Measurements from ENCODE around the gene ZNF90. TPM values are rescaled to one million over a fixed set of nuclear protein-coding genes. Genes with fewer than 3 reads are reported as not detected.
"Not testable (repeated sequence)": the region's sequence is repeated elsewhere in the genome, so short reads cannot be mapped to it uniquely, and the experiment has no call there.

Gene ZNF90
- total RNA-seq, 1 experiment from 2014 or later = 112 TPM

DNA sequence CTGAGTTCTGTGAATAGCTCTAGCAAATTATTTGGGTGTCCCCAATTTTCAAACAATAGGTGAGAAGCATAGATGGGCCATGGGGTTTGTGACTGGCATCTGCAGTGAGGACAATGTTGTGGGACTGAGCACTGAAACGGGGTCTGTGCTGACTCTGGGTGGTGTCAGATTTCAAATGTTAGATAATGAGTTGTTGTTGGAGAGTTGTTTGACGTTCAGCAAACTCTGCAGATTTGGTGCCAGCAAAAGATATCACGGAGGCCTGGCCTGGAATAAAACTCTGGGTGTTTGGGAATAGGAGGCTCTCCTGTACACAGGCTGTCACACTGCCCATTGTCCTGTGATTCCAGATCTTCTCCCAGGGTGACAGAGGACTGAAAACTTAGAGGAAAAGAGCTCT is 2.9 kb downstream of the ZNF90 start (continued):
- TF ChIP-seq CBFB (CRISPR knock-in tag; IDR thresholded peaks at IDR 0.05; ENCODE audit: low read depth) = no peak
- no peak for TF ChIP-seq TEAD4 (CRISPR knock-in tag; IDR thresholded peaks at IDR 0.05)
- TF ChIP-seq, protein P1, sequence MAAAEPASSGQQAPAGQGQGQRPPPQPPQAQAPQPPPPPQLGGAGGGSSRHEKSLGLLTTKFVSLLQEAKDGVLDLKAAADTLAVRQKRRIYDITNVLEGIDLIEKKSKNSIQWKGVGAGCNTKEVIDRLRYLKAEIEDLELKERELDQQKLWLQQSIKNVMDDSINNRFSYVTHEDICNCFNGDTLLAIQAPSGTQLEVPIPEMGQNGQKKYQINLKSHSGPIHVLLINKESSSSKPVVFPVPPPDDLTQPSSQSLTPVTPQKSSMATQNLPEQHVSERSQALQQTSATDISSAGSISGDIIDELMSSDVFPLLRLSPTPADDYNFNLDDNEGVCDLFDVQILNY (CRISPR knock-in tag; IDR thresholded peaks at IDR 0.05) = no peak
- TF ChIP-seq, protein P2, sequence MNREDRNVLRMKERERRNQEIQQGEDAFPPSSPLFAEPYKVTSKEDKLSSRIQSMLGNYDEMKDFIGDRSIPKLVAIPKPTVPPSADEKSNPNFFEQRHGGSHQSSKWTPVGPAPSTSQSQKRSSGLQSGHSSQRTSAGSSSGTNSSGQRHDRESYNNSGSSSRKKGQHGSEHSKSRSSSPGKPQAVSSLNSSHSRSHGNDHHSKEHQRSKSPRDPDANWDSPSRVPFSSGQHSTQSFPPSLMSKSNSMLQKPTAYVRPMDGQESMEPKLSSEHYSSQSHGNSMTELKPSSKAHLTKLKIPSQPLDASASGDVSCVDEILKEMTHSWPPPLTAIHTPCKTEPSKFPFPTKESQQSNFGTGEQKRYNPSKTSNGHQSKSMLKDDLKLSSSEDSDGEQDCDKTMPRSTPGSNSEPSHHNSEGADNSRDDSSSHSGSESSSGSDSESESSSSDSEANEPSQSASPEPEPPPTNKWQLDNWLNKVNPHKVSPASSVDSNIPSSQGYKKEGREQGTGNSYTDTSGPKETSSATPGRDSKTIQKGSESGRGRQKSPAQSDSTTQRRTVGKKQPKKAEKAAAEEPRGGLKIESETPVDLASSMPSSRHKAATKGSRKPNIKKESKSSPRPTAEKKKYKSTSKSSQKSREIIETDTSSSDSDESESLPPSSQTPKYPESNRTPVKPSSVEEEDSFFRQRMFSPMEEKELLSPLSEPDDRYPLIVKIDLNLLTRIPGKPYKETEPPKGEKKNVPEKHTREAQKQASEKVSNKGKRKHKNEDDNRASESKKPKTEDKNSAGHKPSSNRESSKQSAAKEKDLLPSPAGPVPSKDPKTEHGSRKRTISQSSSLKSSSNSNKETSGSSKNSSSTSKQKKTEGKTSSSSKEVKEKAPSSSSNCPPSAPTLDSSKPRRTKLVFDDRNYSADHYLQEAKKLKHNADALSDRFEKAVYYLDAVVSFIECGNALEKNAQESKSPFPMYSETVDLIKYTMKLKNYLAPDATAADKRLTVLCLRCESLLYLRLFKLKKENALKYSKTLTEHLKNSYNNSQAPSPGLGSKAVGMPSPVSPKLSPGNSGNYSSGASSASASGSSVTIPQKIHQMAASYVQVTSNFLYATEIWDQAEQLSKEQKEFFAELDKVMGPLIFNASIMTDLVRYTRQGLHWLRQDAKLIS (CRISPR knock-in tag; IDR thresholded peaks at IDR 0.05; ENCODE audit: borderline replicate concordance) = no peak
- no peak for TF ChIP-seq ZNF263 (CRISPR knock-in tag; IDR thresholded peaks at IDR 0.05; ENCODE audit: low read depth)
- TF ChIP-seq IRF2 (CRISPR knock-in tag; IDR thresholded peaks at IDR 0.05; ENCODE audit: borderline replicate concordance, low read depth) = no peak

DNA sequence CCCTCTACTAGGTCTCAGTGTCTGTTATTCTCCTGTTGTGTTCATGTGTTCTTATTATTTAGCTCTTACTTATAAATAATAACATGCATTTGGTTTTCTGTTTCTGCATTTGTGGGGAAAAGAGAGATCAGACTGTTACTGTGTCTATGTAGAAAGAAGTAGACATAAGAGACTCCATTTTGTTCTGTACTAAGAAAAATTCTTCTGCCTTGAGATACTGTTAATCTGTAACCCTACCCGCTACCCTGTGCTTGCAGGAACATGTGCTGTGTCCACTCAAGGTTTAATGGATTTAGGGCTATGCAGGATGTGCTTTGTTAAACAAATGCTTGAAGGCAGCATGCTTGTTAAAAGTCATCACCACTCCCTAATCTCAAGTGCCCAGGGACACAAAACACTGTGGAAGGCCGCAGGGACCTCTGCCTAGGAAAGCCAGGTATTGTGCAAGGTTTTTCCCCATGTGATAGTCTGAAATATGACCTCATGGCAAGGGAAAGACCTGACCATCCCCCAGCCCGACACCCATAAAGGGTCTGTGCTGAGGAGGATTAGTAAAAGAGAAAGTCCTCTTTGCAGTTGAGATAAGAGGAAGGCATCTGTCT is 4.5 kb downstream of the ZNF90 start:
- 0 out of 2 replicates have a peak, but pooled peaks have one; percentile 50 for TF ChIP-seq TEAD1 (CRISPR knock-in tag; IDR thresholded peaks at IDR 0.05)
- TF ChIP-seq, protein P3, sequence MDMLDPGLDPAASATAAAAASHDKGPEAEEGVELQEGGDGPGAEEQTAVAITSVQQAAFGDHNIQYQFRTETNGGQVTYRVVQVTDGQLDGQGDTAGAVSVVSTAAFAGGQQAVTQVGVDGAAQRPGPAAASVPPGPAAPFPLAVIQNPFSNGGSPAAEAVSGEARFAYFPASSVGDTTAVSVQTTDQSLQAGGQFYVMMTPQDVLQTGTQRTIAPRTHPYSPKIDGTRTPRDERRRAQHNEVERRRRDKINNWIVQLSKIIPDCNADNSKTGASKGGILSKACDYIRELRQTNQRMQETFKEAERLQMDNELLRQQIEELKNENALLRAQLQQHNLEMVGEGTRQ (CRISPR knock-in tag; IDR thresholded peaks at IDR 0.05) = 0 out of 2 replicates have a peak, but pooled peaks have one; percentile 30
- TF ChIP-seq, protein P4, sequence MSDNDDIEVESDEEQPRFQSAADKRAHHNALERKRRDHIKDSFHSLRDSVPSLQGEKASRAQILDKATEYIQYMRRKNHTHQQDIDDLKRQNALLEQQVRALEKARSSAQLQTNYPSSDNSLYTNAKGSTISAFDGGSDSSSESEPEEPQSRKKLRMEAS (CRISPR knock-in tag; IDR thresholded peaks at IDR 0.05) = peak; percentile 28; the same call in 1 of the 2 replicates
- not testable (repeated sequence) for H3K9me3 Mint-ChIP-seq; H3K27me3 Mint-ChIP-seq (ENCODE audit: low read depth); DNase-seq (ENCODE audit: low spot score); ATAC-seq
- CTCF ChIA-PET = interaction anchor here (2.0 kb wide), 1 partner anchor 85 kb away, joined by 6 read pairs; no protein-coding TSS in a partner anchor
- POLR2A ChIA-PET = interaction anchor here (0.5 kb wide), 1 partner anchor 156 kb away, joined by 3 read pairs; no protein-coding TSS in a partner anchor
- peak overlapping the region; percentile 98 for H3K27ac Mint-ChIP-seq
- H3K4me3 Mint-ChIP-seq = peak overlapping the region; percentile 98
- peaks cover 66% of the 10 kb centered on the region for H3K4me1 Mint-ChIP-seq
- H3K36me3 Mint-ChIP-seq = peaks cover 31% of the 10 kb centered on the region

- CTCF ChIA-PET; H3K27me3 Mint-ChIP-seq (ENCODE audit: low read depth); H3K9me3 Mint-ChIP-seq; DNase-seq (ENCODE audit: low spot score); ATAC-seq: not testable (repeated sequence)
- peaks cover 31% of the 10 kb centered on the region for H3K36me3 Mint-ChIP-seq
- H3K27ac Mint-ChIP-seq = peak overlapping the region; percentile 98
- H3K4me3 Mint-ChIP-seq = peak overlapping the region; percentile 98
- POLR2A ChIA-PET = interaction anchor here (0.8 kb wide), 1 partner anchor 84 kb away, joined by 3 read pairs; no protein-coding TSS in a partner anchor
- H3K4me1 Mint-ChIP-seq = peaks cover 71% of the 10 kb centered on the region
Measured at GRCh38 chr19:20082876-20083275, 5.1 kb downstream of the ZNF90 start.

DNA sequence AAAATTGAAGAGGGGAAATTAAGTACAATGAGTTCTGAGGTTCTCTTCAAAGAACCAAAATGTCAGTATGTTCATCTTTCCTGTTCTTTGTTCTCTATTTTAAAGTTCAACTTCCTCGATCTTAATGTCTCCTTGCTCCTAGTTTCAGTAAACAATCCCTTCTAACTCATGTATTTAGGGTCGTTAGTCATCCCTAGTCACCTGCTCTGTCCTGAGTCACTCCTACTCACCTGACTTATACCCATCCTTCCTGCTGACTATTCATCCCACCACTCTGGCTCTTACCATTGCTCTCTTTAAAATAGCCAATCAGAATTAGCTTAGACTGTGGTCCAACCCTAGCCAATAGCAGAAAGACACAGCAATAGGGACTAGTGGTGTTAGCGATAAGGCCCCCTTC is 24.3 kb downstream of the ZNF90 start:
- ATAC-seq = no peak; the same call in 1 of the 2 replicates
- CTCF ChIA-PET = interaction anchor here (1.2 to 4.0 kb wide), 2 partner anchors 50 to 104 kb away, joined by 3 to 23 read pairs; no protein-coding TSS in a partner anchor
- TF ChIP-seq GTF2I (CRISPR knock-in tag; conservative IDR thresholded peaks at IDR 0.05) (no peak), ATF1 (CRISPR knock-in tag; IDR thresholded peaks at IDR 0.05) (no peak), FOXK1 (CRISPR knock-in tag; IDR thresholded peaks at IDR 0.05) (no peak), RORB (CRISPR knock-in tag; IDR thresholded peaks at IDR 0.05) (no peak), ATF6 (CRISPR knock-in tag; IDR thresholded peaks at IDR 0.05) (no peak), JUN (CRISPR knock-in tag; IDR thresholded peaks at IDR 0.05) (no peak), ZNF423 (CRISPR knock-in tag; IDR thresholded peaks at IDR 0.05) (no peak)
- TF ChIP-seq, protein P5, sequence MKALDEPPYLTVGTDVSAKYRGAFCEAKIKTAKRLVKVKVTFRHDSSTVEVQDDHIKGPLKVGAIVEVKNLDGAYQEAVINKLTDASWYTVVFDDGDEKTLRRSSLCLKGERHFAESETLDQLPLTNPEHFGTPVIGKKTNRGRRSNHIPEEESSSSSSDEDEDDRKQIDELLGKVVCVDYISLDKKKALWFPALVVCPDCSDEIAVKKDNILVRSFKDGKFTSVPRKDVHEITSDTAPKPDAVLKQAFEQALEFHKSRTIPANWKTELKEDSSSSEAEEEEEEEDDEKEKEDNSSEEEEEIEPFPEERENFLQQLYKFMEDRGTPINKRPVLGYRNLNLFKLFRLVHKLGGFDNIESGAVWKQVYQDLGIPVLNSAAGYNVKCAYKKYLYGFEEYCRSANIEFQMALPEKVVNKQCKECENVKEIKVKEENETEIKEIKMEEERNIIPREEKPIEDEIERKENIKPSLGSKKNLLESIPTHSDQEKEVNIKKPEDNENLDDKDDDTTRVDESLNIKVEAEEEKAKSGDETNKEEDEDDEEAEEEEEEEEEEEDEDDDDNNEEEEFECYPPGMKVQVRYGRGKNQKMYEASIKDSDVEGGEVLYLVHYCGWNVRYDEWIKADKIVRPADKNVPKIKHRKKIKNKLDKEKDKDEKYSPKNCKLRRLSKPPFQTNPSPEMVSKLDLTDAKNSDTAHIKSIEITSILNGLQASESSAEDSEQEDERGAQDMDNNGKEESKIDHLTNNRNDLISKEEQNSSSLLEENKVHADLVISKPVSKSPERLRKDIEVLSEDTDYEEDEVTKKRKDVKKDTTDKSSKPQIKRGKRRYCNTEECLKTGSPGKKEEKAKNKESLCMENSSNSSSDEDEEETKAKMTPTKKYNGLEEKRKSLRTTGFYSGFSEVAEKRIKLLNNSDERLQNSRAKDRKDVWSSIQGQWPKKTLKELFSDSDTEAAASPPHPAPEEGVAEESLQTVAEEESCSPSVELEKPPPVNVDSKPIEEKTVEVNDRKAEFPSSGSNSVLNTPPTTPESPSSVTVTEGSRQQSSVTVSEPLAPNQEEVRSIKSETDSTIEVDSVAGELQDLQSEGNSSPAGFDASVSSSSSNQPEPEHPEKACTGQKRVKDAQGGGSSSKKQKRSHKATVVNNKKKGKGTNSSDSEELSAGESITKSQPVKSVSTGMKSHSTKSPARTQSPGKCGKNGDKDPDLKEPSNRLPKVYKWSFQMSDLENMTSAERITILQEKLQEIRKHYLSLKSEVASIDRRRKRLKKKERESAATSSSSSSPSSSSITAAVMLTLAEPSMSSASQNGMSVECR (CRISPR knock-in tag; IDR thresholded peaks at IDR 0.05; ENCODE audit: borderline replicate concordance) = no peak

More for the DNA sequence above, 24.3 kb downstream of the ZNF90 start:
- Mint-ChIP-seq H3K9me3 (peaks cover 41% of the 10 kb centered on the region), H3K4me1 (peaks cover 89% of the 10 kb centered on the region), H3K27ac (peak overlapping the region; percentile 41), H3K36me3 (peaks cover 95% of the 10 kb centered on the region), H3K27me3 (ENCODE audit: low read depth) (no peaks in the 10 kb centered on the region), H3K4me3 (no peak overlapping the region)
- POLR2A ChIA-PET = interaction anchor here (0.6 to 0.9 kb wide), 2 partner anchors 34 to 65 kb away, joined by 3 read pairs; partner anchors contain the start of gene ZNF486
- DNase-seq (ENCODE audit: low spot score) = no peak
